ENCODE data around the gene EBI3.
"Not testable (repeated sequence)": the region's sequence is repeated elsewhere in the genome, so short reads cannot be mapped to it uniquely, and the experiment has no call there.

Gene EBI3

DNA sequence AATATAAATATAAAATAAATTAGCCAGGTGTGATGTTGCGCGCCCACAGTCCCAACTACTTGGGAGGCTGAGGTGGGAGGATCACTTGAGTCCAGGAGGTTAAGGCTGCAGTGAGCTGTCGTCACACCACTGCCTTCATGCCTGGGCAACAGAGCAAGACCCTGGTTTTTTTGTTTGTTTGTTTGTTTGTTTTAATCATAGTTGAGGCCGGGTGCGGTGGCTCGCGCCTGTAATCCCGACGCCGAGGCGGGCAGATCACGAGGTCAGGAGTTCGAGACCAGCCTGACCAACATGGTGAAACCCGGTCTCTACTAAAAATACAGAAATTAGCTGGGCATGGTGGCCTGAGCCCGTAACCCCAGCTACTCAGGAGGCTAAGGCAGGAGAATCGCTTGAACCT is 8.2 kb downstream of the EBI3 start:
- DNase-seq, result not testable (repeated sequence)

DNA sequence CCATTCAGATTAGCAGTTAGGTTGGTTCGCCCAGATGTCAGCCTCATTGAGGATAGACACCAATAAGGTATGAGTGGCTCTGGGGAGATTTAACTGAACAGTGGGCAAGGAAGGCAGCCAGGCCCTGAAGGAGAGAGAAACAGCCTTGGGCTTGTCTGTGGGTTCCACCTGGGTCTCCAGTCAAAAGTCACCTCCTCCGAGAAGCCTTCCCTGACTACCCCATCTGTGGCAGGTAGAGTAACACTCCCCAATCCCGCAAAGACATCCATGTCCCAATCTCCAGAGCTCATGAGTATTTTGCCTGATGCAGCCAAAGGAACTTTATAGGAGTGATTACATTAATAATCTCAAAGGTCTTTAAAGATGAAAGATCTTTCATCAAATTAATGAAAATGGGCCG is 9.5 kb downstream of the EBI3 start:
- DNase-seq, result no peak

- no peak for DNase-seq
Observed at GRCh38 chr19:4241824-4242430, 12.6 kb downstream of the EBI3 start.

- DNase-seq, result not testable (repeated sequence)
Observed at GRCh38 chr19:4245938-4246337, 16.6 kb downstream of the EBI3 start.

- peak; percentile 98 for DNase-seq
Observed at GRCh38 chr19:4246767-4247593, 17.7 kb downstream of the EBI3 start, which contains the start of gene YJU2. YJU2 (plus strand) TSS chr19:4247080; CDS start chr19:4247147, 67 bp downstream.

DNA sequence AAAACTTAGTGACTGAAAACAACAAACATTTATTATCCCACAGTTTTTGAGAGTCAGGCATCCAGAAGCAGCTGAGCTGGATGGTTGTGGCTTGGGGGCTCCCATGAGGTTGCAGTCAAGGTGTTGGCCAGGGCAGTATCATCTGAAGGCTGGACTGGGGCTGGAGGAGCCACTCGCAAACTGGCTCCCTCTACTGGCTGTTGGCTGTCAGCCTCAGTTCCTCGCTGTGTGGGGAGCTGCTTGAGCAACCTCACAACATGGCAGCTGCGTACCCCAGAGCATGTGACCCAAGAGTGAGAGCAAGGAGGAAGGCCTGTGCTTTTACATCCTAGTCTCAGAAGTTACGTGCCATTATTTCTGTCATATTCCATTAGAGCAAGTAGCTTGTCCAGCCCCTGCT is 27.2 kb downstream of the EBI3 start:
- no peak for DNase-seq

DNA sequence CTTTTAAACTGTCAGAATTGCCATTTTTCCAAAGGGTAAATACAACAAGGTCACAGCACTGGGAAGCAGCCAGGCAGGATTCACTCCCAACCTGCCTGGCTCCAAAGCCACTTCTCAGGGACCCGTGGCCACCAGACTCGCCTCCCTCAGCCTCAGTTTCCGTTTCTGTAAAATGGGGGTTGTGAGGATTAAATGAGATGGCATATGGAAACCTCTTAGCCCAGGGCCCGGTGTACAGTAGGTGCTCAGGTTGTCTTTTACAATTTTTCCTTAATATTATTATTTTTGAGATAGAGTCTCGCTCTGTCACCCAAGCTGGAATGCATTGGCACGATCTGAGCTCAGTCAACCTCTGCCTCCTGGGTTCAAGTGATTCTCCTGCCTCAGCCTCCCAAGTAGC is 27.7 kb downstream of the EBI3 start:
- no peak for DNase-seq

GRCh38 chr19:4258181-4258580 is 28.9 kb downstream of the EBI3 start:
- no peak for DNase-seq

DNA sequence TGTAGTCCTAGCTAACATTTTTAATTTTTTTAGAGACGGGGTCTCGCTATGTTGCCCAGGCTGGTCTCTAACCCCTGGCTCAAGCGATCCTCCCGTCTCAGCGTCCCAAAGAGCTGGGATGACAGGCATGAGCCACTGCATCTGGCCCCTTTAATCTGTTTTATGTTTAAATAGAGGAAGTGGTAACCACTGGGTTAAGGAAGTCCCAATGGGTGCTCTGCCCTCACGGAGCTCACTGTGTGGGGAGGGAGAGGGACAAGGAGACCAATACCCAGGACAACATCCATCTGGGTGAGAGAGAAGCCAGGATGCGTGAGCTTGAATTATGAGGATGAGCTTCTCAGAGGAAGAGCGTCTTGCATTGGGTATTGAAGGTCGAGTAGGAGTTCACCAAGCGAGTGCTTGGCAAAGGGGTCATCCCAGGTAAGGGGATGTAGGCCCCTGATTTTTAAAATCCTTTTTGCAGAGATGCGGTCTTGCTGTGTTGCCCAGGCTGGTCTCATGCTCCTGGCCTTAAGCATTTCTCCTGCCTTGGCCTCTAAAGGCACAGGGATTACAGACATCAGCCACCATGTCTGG is 31.4 kb downstream of the EBI3 start:
- no peak for DNase-seq

GRCh38 chr19:4264812-4265211 is 35.5 kb downstream of the EBI3 start:
- DNase-seq, result no peak

DNA sequence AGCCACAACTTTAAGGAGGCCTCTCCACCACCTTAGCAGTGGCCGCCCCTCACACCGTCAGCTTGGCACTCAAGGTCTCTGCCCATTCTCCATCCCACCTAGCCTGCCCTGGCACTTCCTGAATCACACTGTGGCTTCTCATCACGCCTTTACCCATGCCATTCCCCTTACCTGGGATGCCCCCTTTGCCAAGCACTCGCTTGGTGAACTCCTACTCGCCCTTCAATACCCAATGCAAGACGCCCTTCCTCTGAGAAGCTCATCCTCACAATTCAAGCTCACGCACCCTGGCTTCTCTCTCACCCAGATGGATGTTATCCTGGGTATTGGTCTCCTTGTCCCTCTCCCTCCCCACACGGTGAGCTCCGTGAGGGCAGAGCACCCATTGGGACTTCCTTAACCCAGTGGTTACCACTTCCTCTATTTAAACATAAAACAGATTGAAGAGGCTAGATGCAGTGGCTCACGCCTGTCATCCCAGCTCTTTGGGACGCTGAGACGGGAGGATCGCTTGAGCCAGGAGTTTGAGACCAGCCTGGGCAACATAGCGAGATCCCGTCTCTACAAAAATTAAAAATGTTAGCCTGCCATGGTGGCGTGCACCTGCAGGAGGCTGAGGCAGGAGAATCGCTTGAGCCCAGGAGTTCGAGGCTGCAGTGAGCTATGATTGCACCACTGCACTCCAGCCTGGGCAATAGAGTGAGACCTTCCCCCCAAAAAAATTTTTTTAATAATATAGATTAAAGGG is 37.1 kb downstream of the EBI3 start:
- no peak for DNase-seq

DNA sequence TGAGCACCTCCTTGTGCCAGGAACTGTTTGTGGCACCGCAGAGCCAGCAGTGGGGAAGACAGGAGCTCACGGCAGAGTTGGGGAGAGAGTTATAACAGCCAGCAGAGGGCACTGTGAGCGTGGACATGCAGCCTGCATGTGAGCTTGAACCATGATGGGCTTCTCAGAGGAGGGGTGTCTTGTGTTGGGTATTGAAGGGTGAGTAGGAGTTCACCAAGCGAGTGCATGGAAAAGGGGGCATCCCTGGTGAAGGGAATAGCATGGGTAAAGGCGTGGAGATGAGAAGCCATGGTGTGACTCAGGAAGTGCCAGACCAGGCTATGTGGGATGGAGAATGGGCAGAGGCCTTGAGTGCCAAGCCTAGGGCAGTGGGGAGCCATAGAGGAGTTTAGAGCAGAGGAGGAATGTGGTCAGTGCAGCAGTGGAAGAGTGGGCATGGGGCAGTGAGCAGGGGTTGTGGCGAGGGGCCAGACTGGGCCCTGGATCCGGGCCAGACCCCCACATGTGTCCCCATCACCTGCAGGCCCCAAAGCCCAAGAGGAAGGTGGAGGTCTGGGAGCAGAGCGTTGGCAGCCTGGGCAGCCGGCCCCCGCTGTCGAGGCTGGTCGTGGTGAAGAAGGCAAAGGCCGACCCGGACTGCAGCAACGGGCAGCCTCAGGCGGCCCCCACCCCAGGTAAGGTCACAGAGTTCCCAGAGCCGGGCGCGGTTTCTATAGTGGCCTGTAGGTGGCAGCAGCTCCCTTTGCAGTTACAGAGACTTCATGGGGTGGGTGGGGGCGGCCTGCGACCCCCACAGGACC is 38.0 kb downstream of the EBI3 start:
- DNase-seq, result peak; percentile 32

DNA sequence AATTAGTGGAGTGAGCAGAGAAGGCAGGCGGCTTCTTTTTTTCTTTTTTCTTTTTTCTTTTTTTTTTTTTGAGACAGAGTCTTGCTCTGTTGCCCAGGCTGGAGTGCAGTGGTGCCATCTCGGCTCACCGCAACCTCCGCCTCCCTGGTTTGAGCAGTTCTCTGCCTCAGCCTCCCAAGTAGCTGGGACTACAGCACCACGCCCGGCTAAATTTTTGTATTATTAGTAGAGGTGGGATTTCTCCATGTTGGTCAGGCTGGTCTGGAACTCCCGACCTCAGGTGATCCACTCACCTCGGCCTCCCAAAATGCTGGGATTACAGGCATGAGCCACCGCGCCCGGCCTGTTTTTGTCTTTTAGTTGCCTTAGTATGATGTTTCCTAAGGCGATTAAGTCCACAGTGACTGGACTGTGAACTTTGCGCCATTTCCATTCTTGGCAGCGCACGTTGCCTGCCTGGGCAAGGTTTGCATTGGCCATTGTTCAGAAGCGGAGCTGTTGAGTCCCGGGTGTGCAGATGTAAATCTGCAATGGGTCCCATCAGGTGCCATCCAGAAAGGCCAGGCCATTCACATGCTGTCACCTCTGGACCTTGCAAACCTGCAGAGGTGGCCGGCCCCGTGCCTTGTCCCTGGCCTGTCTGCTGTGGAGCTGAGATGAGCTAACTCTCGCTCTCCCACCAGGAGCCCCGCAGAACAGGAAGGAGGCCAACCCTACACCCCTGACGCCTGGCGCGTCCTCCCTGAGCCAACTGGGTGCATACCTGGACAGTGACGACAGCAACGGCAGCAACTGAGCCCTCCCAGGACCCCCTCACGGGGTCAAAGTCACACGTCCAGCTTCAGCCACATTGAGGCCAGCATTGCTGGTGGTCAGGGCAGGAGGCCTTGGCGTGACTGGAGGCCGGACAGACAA is 38.8 kb downstream of the EBI3 start:
- DNase-seq, result no peak

DNA sequence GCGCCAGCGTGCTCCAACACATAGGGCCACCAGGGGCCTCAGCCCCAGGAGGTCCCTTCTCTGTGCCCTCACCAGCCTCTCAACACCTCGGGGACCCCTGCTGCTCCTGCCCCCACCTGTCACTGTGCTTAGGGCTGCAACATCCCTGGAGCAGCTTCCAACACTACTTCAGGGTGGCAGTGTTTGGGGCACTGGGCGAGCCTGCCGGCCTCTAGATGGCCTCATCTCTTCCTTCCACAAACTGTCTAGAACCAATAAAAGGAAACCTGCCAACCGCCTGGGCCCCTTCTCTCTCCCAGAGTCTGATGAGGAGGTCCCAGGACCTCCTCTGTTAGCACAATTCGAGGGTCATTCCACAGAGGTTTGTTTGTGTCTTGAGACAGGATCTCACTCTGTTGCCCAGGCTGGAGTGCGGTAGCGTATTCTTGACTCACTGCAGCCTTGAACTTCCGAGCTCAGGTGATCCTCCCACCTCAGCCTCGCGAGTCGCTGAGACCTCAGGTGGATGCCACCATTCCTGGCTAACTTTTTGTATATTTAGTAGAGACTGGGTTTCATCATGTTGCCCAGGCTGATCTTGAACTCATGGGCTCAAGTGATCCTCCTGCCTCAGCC is 39.6 kb downstream of the EBI3 start:
- DNase-seq, result no peak

DNA sequence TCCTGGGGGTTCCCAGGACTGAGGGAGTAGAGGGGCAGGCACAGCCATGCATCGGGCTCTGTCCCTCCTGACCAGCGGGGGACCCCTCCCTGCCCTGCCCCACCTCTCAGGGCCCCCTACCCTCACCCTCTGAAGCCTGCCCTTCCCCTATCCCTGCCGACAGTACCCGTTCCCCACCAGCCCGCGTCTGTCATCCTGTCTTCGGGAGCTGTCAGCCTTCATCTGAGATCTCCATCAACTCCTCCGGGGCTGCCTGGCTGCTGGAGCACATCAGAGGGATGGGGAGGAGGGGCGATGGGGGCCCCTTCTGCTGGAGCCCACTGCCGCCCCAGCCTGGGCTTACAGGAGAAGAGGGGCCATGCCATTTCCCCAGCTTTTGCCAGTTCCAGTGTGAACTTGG is 43.6 kb downstream of the EBI3 start:
- no peak for DNase-seq

- not testable (repeated sequence) for DNase-seq
Observed at GRCh38 chr19:4274321-4274686, 45.0 kb downstream of the EBI3 start.

GRCh38 chr19:4277191-4277696 is 47.9 kb downstream of the EBI3 start:
- no peak for DNase-seq

DNA sequence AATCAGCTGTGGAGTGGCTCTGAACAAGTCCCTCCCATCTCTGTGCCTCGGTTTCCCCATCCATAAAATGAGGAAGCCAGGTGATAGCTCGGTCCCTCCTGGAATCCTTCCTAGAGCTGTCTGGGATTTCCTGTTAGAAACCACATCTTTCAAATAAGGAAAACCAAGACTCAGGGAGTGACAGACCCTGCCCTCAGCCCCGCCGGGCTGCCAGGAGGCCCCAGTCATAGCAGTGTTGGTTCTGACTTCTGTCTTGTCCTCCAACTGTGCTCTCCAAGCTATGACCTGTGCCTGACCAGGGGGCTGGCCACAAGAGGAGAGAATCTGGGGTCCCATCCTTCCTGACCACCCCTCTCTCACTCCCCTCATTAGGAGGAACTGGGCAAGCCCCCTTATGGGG is 48.7 kb downstream of the EBI3 start:
- no peak for DNase-seq

GRCh38 chr19:4278419-4279266 is 49.3 kb downstream of the EBI3 start, which contains the start of gene SHD:
SHD (plus strand) TSS chr19:4279266; CDS start chr19:4280064, 798 bp downstream.
- DNase-seq, result no peak

GRCh38 chr19:4279267-4279529 is 49.9 kb downstream of the EBI3 start:
- no peak for DNase-seq
